Upper lobe of left lung (tissue), 4 donors: ENCODE data around the gene KIF13A.

Source experiments
- CTCF ChIP-seq, 6 experiments: fragments of 450-650 bp in 4 of 6; fragments of 200-600 bp in 2 of 6; sonication (generic) in 2 of 6; IDR thresholded peaks; one replicate each; pipeline ENCODE4 v1.5.1; 2016 to 2019; ENCODE audit warnings: antibody characterized with exemption in 6 of 6
- EP300 ChIP-seq, 4 donors: sonication (generic); formaldehyde crosslinking; IDR thresholded peaks; one replicate each; pipeline ENCODE4 v1.5.1; 2017; ENCODE audit warnings: antibody characterized with exemption in 4 of 4, control low read depth in 2 of 4
- POLR2A ChIP-seq, 4 donors: fragments of 450-650 bp; IDR thresholded peaks; one replicate each; pipeline ENCODE4 v1.5.1; 2016 to 2017; ENCODE audit warnings: antibody characterized with exemption in 4 of 4, mild to moderate bottlenecking in 2 of 4
- POLR2AphosphoS5 ChIP-seq, 2 donors: sonication (generic); formaldehyde crosslinking; IDR thresholded peaks; one replicate each; pipeline ENCODE4 v1.5.1; 2017; ENCODE audit warnings: antibody characterized with exemption in 2 of 2

DNA sequence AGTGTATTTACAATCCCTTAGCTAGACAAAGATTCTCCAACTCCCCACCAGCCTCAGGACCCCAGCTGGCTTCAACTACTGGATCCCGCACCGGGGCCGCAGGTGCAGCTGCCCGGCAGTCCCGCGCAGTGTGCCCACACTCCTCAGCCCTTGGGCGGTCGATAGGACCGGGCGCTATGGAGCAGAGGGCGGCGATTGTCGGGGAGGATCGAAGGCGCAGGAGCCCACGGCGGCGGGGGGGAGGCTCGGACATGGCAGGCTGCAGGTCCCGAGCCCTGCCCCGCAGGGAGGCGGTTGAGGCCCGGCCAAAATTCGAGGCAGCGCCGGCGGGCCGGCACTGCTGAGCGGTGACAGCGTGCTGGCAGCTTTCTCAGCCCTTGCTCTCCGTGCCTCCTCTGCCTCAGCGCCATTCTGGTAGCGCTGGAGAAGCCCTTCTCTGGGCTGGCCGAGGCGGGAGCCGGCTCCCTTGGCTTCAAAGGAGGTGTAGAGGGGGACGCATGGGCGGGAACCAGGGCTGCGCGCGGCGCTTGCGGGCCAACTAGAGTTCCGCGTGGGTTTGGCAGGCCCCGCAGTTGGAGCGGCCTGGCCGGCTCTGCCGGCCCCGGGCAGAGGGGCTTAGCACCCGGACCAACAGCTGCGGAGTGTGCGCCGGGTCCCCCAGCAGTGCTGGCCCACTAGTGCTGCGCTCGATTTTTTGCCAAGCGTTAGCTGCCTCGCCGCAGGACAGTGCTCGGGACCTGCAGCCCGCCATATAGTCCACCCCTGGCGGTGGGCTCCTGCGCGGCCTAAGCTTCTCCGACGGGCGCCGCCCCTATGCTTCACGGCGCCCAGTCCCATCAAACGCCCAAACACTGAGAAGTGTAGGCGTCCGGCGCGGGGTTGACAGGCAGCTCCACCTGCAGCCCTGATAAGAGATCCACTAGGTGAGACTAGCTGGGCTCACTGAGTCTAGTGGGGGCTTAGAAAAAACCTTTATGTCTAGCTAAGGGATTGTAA, 32.4 kb upstream of the KIF13A start:
- no peak for TF ChIP-seq CTCF (IDR thresholded peaks at IDR 0.05)
- TF ChIP-seq POLR2AphosphoS5 (IDR thresholded peaks at IDR 0.05), result no peak
- no peak for TF ChIP-seq POLR2A (IDR thresholded peaks at IDR 0.05)
- no peak for TF ChIP-seq EP300 (IDR thresholded peaks at IDR 0.05)
